Mesendoderm (in vitro differentiated cells): Measurements from ENCODE around the gene VPS8.

ENCODE experiments used
- DNase-seq: peaks from one replicate; pipeline ENCODE4 v3.0.0; 2013
- H2AK5ac ChIP-seq: 2 replicates; pipeline ENCODE4 v1.6.1; 2013; ENCODE audit warnings: low read length, inconsistent platforms
- H2BK120ac ChIP-seq: 2 replicates; pipeline ENCODE4 v1.6.1; 2013; ENCODE audit warnings: low read depth, mild to moderate bottlenecking, low read length, moderate library complexity, mixed read lengths
- H2BK15ac ChIP-seq: replicated peaks from 2 replicates; pipeline ENCODE4 v1.6.1; 2013; ENCODE audit warnings: low read depth, mild to moderate bottlenecking, moderate library complexity
- H2BK5ac ChIP-seq: 2 replicates; pipeline ENCODE4 v1.6.1; 2013; ENCODE audit warnings: low read length, inconsistent platforms
- H3K18ac ChIP-seq: 2 replicates; pipeline ENCODE4 v1.6.1; 2013; ENCODE audit warnings: mild to moderate bottlenecking, low read length, mixed read lengths
- H3K23ac ChIP-seq: one replicate; pipeline ENCODE4 v1.6.1; 2013; ENCODE audit warnings: low read length
- H3K27ac ChIP-seq: 2 replicates; pipeline ENCODE4 v1.5.1; 2013; ENCODE audit warnings: low read depth, mild to moderate bottlenecking, inconsistent platforms, low read length, moderate library complexity
- H3K27me3 ChIP-seq: 2 replicates; pipeline ENCODE4 v1.6.1; 2013; ENCODE audit warnings: low read length, control low read depth, mild to moderate bottlenecking, inconsistent platforms; ENCODE audit not compliant: insufficient read depth, poor library complexity
- H3K36me3 ChIP-seq: 2 replicates; pipeline ENCODE4 v1.6.1; 2013; ENCODE audit warnings: low read length, inconsistent platforms; ENCODE audit not compliant: control insufficient read depth, insufficient read depth
- H3K4ac ChIP-seq: one replicate; pipeline ENCODE4 v1.6.1; 2013; ENCODE audit warnings: low read depth, mild to moderate bottlenecking, low read length, moderate library complexity
- H3K4me1 ChIP-seq: 2 replicates; pipeline ENCODE4 v1.6.1; 2013; ENCODE audit warnings: low read depth, low read length, inconsistent platforms; ENCODE audit not compliant: control insufficient read depth
- H3K4me2 ChIP-seq: 2 replicates; pipeline ENCODE4 v1.6.1; 2013; ENCODE audit warnings: low read length
- H3K4me3 ChIP-seq: 2 replicates; pipeline ENCODE4 v1.5.1; 2013; ENCODE audit warnings: mild to moderate bottlenecking, low read length
- H3K56ac ChIP-seq: one replicate; pipeline ENCODE4 v1.6.1; 2013; ENCODE audit warnings: low read length
- H3K79me1 ChIP-seq: 2 replicates; pipeline ENCODE4 v1.6.1; 2013; ENCODE audit warnings: low read length, inconsistent platforms
- H3K79me2 ChIP-seq: 2 replicates; pipeline ENCODE4 v1.6.1; 2013; ENCODE audit warnings: mild to moderate bottlenecking, low read length; ENCODE audit not compliant: control insufficient read depth, insufficient read depth
- H3K9ac ChIP-seq: 2 replicates; pipeline ENCODE4 v1.6.1; 2013; ENCODE audit warnings: low read length, inconsistent platforms
- H4K5ac ChIP-seq: one replicate; pipeline ENCODE4 v1.6.1; 2013; ENCODE audit warnings: low read length
- H4K8ac ChIP-seq: one replicate; pipeline ENCODE4 v1.6.1; 2013; ENCODE audit warnings: low read depth, mild to moderate bottlenecking, control low read depth, low read length, moderate library complexity
- WGBS: extraction: QIAGEN DNeasy Blood & Tissue Kit; methylation state at CpG from one replicate; pipeline ENCODE4 v1.1.7; 2013; ENCODE audit warnings: low lambda C conversion rate, missing lambda C conversion rate; ENCODE audit not compliant: insufficient coverage; ENCODE audit errors: extremely low coverage; 5-methylcytosine and 5-hydroxymethylcytosine counted together

The VPS8 gene

DNA sequence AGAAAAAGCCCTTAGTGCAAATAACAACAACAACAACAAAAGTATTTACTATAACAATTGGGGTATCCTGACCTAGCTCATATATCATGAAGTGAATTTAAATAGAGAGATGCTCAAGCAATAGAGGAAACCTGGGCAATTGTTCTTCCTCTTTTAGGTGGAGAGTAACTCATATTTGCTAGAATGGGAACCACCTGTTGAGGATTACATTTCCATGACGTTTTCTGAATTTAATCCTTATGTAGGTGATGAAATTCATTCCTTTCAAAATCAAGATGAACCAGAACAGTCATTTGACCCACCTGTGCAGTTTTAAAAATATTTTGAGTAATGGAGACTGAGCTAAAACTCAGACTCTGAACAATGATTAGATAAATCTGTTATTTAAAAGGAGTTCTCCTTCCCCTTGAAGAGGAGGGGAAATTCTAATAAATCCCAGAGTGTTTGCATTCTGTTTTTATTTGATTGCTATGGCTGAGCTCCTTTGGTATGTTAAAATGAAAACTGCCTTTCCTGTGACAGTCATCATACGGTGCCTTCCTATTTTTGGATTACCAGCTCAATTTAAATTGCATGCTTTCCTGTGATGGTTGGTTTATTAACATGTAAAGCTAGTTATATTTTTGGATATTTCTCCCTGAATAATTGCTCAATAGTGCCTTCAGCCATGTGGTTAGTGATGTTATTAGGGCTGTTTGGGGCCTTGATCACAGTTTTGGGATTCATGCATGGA is 24.3 kb downstream of the VPS8 start:
- Histone ChIP-seq H3K4ac (no peak overlapping the region), H3K23ac (no peak overlapping the region), H3K79me2 (no peaks in the 10 kb centered on the region), H4K5ac (no peak overlapping the region), H3K79me1 (no peaks in the 10 kb centered on the region), H2BK120ac (no peak overlapping the region), H3K18ac (no peak overlapping the region), H3K36me3 (no peaks in the 10 kb centered on the region), H3K4me1 (no peaks in the 10 kb centered on the region), H3K4me3 (no peak overlapping the region), H4K8ac (no peak overlapping the region), H3K4me2 (no peak overlapping the region), H2BK15ac (no peak overlapping the region), H2AK5ac (no peak overlapping the region), H3K9ac (no peak overlapping the region), H2BK5ac (no peak overlapping the region), H3K27ac (no peak overlapping the region), H3K27me3 (no peaks in the 10 kb centered on the region), H3K56ac (no peak overlapping the region)
- WGBS = no CpG with 5 or more reads among the region's 2 CpGs
- DNase-seq = no peak

DNA sequence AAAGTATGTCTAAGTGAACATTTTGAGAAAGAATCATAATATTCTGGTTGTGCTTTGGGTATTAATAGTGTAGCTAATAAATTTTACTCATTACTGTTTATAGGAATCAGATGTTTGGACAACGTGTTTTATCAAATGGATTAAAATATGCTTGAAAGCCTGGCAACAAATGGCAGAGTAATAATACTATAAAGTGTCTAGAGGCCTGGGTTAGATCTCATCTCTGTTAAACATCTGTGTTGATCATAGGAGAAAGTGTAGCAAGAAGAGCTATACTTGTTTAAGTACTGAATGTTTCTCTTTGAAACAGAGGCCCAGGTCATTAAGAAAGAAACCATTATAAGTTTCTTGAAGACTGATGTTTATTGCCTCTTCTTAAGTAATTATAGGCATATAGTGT is 30.5 kb downstream of the VPS8 start:
- H2AK5ac ChIP-seq = no peak overlapping the region
- no peak overlapping the region for H4K5ac ChIP-seq
- no peaks in the 10 kb centered on the region for H3K36me3 ChIP-seq
- no peak overlapping the region for H3K4ac ChIP-seq
- no peaks in the 10 kb centered on the region for H3K27me3 ChIP-seq
- no peak overlapping the region for H2BK120ac ChIP-seq
- no peak overlapping the region for H3K56ac ChIP-seq
- no peak overlapping the region for H3K4me2 ChIP-seq
- no peaks in the 10 kb centered on the region for H3K4me1 ChIP-seq
- DNase-seq = no peak
- no peak overlapping the region for H2BK5ac ChIP-seq
- no peak overlapping the region for H3K18ac ChIP-seq
- H3K79me1 ChIP-seq = no peaks in the 10 kb centered on the region
- H2BK15ac ChIP-seq = no peak overlapping the region
- H3K79me2 ChIP-seq = no peaks in the 10 kb centered on the region
- no peak overlapping the region for H3K23ac ChIP-seq
- no peak overlapping the region for H3K27ac ChIP-seq
- no peak overlapping the region for H3K9ac ChIP-seq
- H3K4me3 ChIP-seq = no peak overlapping the region
- no peak overlapping the region for H4K8ac ChIP-seq
- WGBS = no CpG with 5 or more reads among the region's 1 CpG

GRCh38 chr3:184845819-184846218 is 33.9 kb downstream of the VPS8 start:
- H3K79me1 ChIP-seq = no peaks in the 10 kb centered on the region
- no peak overlapping the region for H2BK120ac ChIP-seq
- no peaks in the 10 kb centered on the region for H3K79me2 ChIP-seq
- no peak overlapping the region for H2BK15ac ChIP-seq
- no peak overlapping the region for H3K27ac ChIP-seq
- peak; percentile 8 for DNase-seq
- no peak overlapping the region for H2BK5ac ChIP-seq
- no peak overlapping the region for H2AK5ac ChIP-seq
- no peaks in the 10 kb centered on the region for H3K36me3 ChIP-seq
- H3K4me1 ChIP-seq = no peaks in the 10 kb centered on the region
- H3K56ac ChIP-seq = no peak overlapping the region
- H4K5ac ChIP-seq = no peak overlapping the region
- no peak overlapping the region for H3K4me3 ChIP-seq
- H3K4me2 ChIP-seq = no peak overlapping the region
- H3K23ac ChIP-seq = no peak overlapping the region
- no peak overlapping the region for H3K4ac ChIP-seq
- H4K8ac ChIP-seq = no peak overlapping the region
- H3K27me3 ChIP-seq = no peaks in the 10 kb centered on the region
- H3K9ac ChIP-seq = no peak overlapping the region
- H3K18ac ChIP-seq = no peak overlapping the region

DNA sequence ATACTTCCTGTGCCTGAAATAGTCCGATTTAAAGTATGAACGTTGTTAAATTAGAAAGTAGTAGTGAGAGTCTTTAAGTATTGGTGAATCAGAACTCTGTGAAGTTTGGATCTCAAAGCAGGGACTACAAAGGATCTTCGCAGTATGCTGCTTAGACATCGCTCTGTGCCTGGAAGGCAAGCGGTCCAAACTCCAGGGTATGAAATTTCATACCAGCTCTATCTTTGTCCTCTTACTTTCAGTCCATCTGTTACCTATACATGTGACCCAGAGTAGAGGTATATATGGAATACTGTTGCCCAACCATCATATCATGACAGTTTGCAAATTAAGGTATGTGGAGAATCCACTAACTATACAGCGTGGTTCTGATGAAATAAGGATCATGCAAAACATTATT is 34.5 kb downstream of the VPS8 start:
- no peak overlapping the region for H2BK15ac ChIP-seq

DNA sequence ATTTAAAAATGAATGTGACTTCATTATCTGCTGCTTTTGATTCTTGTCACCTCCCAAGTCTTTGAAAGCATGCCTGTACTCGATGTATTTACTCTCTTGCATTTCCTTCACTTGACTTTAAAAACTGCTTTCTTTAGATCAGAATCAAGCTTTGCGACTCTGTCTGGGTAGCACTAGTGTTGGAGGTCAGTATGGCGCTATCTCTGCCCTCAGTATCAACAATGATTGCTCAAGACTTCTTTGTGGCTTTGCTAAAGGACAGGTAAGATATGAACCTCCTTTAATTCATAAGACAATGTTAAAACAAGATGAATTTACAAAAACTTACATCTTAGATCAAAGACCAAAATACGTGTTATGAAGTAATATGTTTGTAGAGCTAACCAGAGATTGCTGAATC is 37.0 kb downstream of the VPS8 start:
- no peaks in the 10 kb centered on the region for H3K79me2 ChIP-seq
- no peaks in the 10 kb centered on the region for H3K36me3 ChIP-seq
- no peak overlapping the region for H3K4me2 ChIP-seq
- no peak overlapping the region for H3K56ac ChIP-seq
- no peak overlapping the region for H2BK120ac ChIP-seq
- H3K18ac ChIP-seq = no peak overlapping the region
- no CpG with 5 or more reads among the region's 4 CpGs for WGBS
- no peaks in the 10 kb centered on the region for H3K4me1 ChIP-seq
- H2BK5ac ChIP-seq = no peak overlapping the region
- no peak overlapping the region for H4K8ac ChIP-seq
- DNase-seq = no peak
- H3K27ac ChIP-seq = no peak overlapping the region
- H3K23ac ChIP-seq = no peak overlapping the region
- H3K4me3 ChIP-seq = no peak overlapping the region
- no peaks in the 10 kb centered on the region for H3K27me3 ChIP-seq
- H3K4ac ChIP-seq = no peak overlapping the region
- no peak overlapping the region for H4K5ac ChIP-seq
- no peaks in the 10 kb centered on the region for H3K79me1 ChIP-seq
- no peak overlapping the region for H2BK15ac ChIP-seq
- H3K9ac ChIP-seq = no peak overlapping the region
- no peak overlapping the region for H2AK5ac ChIP-seq

More for the DNA sequence above, 34.5 kb downstream of the VPS8 start:
- Histone ChIP-seq H3K4me1 (no peaks in the 10 kb centered on the region), H2AK5ac (no peak overlapping the region), H3K23ac (no peak overlapping the region), H3K79me1 (no peaks in the 10 kb centered on the region), H3K4me2 (no peak overlapping the region), H3K4me3 (no peak overlapping the region), H3K56ac (no peak overlapping the region), H3K18ac (no peak overlapping the region), H3K79me2 (no peaks in the 10 kb centered on the region), H2BK5ac (no peak overlapping the region), H2BK120ac (no peak overlapping the region), H3K4ac (no peak overlapping the region), H3K9ac (no peak overlapping the region), H3K36me3 (no peaks in the 10 kb centered on the region), H4K8ac (no peak overlapping the region), H4K5ac (no peak overlapping the region), H3K27ac (no peak overlapping the region), H3K27me3 (no peaks in the 10 kb centered on the region)
- 100% methylated on average over 1 of the region's 6 CpGs for WGBS
- DNase-seq = no peak

DNA sequence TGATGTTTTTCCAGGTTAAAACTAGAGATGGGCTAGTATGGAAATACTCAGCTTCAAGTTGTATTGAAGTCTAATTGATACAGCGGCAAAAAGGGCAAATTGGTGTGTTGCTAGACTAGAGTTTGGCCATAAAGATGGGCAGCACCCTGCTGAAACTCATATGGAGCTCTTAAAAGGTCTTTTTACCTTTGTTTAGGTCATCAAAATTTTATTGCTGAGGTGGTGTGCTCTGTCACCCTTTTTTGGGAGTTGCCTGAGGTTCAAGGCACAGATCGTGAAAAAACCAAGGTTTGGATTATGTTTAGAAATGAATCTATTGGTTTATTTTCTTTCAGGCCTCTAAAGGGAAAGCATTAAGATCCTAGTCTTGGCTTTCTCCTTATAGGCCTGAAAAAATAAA is 38.2 kb downstream of the VPS8 start:
- Histone ChIP-seq H3K27me3 (no peaks in the 10 kb centered on the region), H3K23ac (no peak overlapping the region), H4K8ac (no peak overlapping the region), H3K18ac (no peak overlapping the region), H3K4me2 (no peak overlapping the region), H3K4ac (no peak overlapping the region), H3K27ac (no peak overlapping the region), H3K79me2 (no peaks in the 10 kb centered on the region), H2BK120ac (no peak overlapping the region), H3K79me1 (no peaks in the 10 kb centered on the region), H3K4me1 (no peaks in the 10 kb centered on the region), H3K56ac (no peak overlapping the region), H3K9ac (no peak overlapping the region), H3K36me3 (peaks cover 2% of the 10 kb centered on the region), H4K5ac (no peak overlapping the region), H3K4me3 (no peak overlapping the region), H2BK5ac (no peak overlapping the region), H2AK5ac (no peak overlapping the region), H2BK15ac (no peak overlapping the region)
- WGBS = no CpG with 5 or more reads among the region's 2 CpGs
- DNase-seq = no peak
